HepG2 (cell line): Measurements from ENCODE around the gene ADSL. TPM values are rescaled to one million over a fixed set of nuclear protein-coding genes. Genes with fewer than 3 reads are reported as not detected.

Experiments used
- ATAC-seq: fragments of 200-7000 bp; cut with Tn5 transposase; 3 replicates; pipeline ENCODE4 v1.9.1; 2020; ENCODE audit warnings: mild to moderate bottlenecking, moderate library complexity
- BruUV-seq: library from RNA; stranded (reverse); fragments of 400-500 nt; replicated peaks from 2 replicates; lab custom pipeline; 2021; lab: Mats Ljungman, UMichigan
- CTCF ChIA-PET: fragments of 300-600 bp; formaldehyde crosslinking; extraction: SDS; loops from one replicate; lab custom pipeline; 2021; ENCODE audit warnings: low total read pairs, inconsistent platforms, low intra/inter-chr PET ratio; lab: Yijun Ruan, JAX
- POLR2A ChIA-PET: fragments of 350-600 bp; sonication (Branson Sonifier 250); formaldehyde crosslinking; loops from one replicate; lab custom pipeline; 2020; ENCODE audit warnings: antibody characterized with exemption, inconsistent platforms; lab: Yijun Ruan, JAX
- DNase-seq: peaks from one replicate; pipeline ENCODE4 v3.0.0-alpha.2; 2015; ENCODE audit warnings: low spot score
- FAIRE-seq: peaks from 3 replicates; lab custom pipeline; 2011; peaks lifted over from hg19 to GRCh38; lab: Jason Lieb, UNC
- H2AFZ ChIP-seq: one replicate; pipeline ENCODE4 v1.6.1; 2011; ENCODE audit warnings: low read length, inconsistent platforms
- H3K27ac ChIP-seq: fragments of 300-600 bp; 3 replicates; pipeline ENCODE4 v1.8.0; 2011; ENCODE audit warnings: mixed run types, mild to moderate bottlenecking, mixed read lengths, low read length, inconsistent platforms; ENCODE audit not compliant: insufficient read depth; ENCODE audit errors: extremely low read length
- H3K27me3 ChIP-seq, 2 experiments: fragments of 200-600 bp in 1 of 2; 2 replicates in 1 of 2; 3 replicates in 1 of 2; pipeline versions ENCODE4 v1.6.0 to v1.8.0; 2011; ENCODE audit warnings: low read length in 2 of 2, mild to moderate bottlenecking in 2 of 2, moderate library complexity in 2 of 2, inconsistent platforms in 1 of 2; ENCODE audit not compliant: insufficient read depth in 2 of 2, control insufficient read depth in 1 of 2
- H3K36me3 ChIP-seq, 2 experiments: fragments of 200-600 bp in 1 of 2; replicated peaks in 1 of 2; 2 replicates in 1 of 2; 3 replicates in 1 of 2; pipeline versions ENCODE4 v1.5.1 to v1.8.0; 2011; ENCODE audit warnings: low read length in 2 of 2, inconsistent platforms in 1 of 2; ENCODE audit not compliant: insufficient read depth in 2 of 2, control insufficient read depth in 1 of 2
- H3K4me1 ChIP-seq: 2 replicates; pipeline ENCODE4 v1.5.1; 2012; ENCODE audit warnings: low read length, inconsistent platforms; ENCODE audit not compliant: insufficient read depth
- H3K4me2 ChIP-seq: 2 replicates; pipeline ENCODE4 v1.6.0; 2011; ENCODE audit warnings: low read depth, low read length, inconsistent platforms
- H3K4me3 ChIP-seq, 3 experiments: fragments of 200-600 bp in 1 of 3; sonication (generic), shearing (Covaris generic) in 1 of 3; replicated peaks in 1 of 3; 2 replicates each; pipeline ENCODE4 v1.5.1; 2011 to 2016; ENCODE audit warnings: low read length in 3 of 3, inconsistent platforms in 2 of 3, low read depth in 2 of 3, mild to moderate bottlenecking in 2 of 3, control low read depth in 1 of 3, mixed read lengths in 1 of 3; ENCODE audit not compliant: insufficient read depth in 1 of 3
- H3K79me2 ChIP-seq: one replicate; pipeline ENCODE4 v1.6.1; 2011; ENCODE audit warnings: low read length, inconsistent platforms; ENCODE audit not compliant: insufficient read depth
- H3K9ac ChIP-seq: 2 replicates; pipeline ENCODE4 v1.6.0; 2011; ENCODE audit warnings: mild to moderate bottlenecking, low read depth, low read length, inconsistent platforms; ENCODE audit not compliant: insufficient read depth
- H3K9me3 ChIP-seq: 2 replicates; pipeline ENCODE4 v1.5.1; 2012; ENCODE audit warnings: mild to moderate bottlenecking, low read length
- H4K20me1 ChIP-seq: 2 replicates; pipeline ENCODE4 v1.6.0; 2011; ENCODE audit warnings: inconsistent platforms, mild to moderate bottlenecking, low read length, moderate library complexity; ENCODE audit not compliant: insufficient read depth
- ATF7 ChIP-seq, 2 experiments: fragments of 450-650 bp in 1 of 2; sonication (generic) in 1 of 2; formaldehyde crosslinking in 1 of 2; IDR thresholded peaks; 2 replicates each; pipeline versions ENCODE4 v1.4.0 to v1.6.1; 2016 to 2020; ENCODE audit warnings: antibody characterized with exemption in 1 of 2, mild to moderate bottlenecking in 1 of 2, missing genetic modification reagents in 1 of 2
- CHD2 ChIP-seq: IDR thresholded peaks from 2 replicates; pipeline ENCODE4 v1.6.1; 2011; ENCODE audit warnings: low read depth, low read length, improper control_type of control experiment
- FIP1L1 ChIP-seq: fragments of 200-400 bp; formaldehyde crosslinking; IDR thresholded peaks from 2 replicates; pipeline ENCODE4 v1.6.1; 2018; ENCODE audit warnings: low read depth, mild to moderate bottlenecking, low read length, moderate library complexity, borderline replicate concordance; ENCODE audit not compliant: insufficient read depth
- HNF4G ChIP-seq, 2 experiments: sonication (generic) in 1 of 2; formaldehyde crosslinking in 1 of 2; IDR thresholded peaks; 2 replicates each; pipeline versions ENCODE4 v1.4.0 to v1.6.1; 2011 to 2020; ENCODE audit warnings: borderline replicate concordance in 2 of 2, low read depth in 2 of 2, mild to moderate bottlenecking in 2 of 2, low read length in 1 of 2, missing genetic modification reagents in 1 of 2, moderate library complexity in 1 of 2
- NCOR1 ChIP-seq: fragments of 200-600 bp; sonication (generic); IDR thresholded peaks from 2 replicates; pipeline ENCODE4 v1.7.0; 2017; ENCODE audit warnings: antibody characterized with exemption, low read length, borderline replicate concordance
- ZNF766 ChIP-seq: sonication (generic); formaldehyde crosslinking; IDR thresholded peaks from 2 replicates; pipeline ENCODE4 v1.5.0; 2020; ENCODE audit warnings: missing genetic modification reagents, borderline replicate concordance
- WGBS: methylation state at CpG from one replicate; pipeline ENCODE4 v1.1.6; 2017; ENCODE audit warnings: low lambda C conversion rate; 5-methylcytosine and 5-hydroxymethylcytosine counted together
- in situ Hi-C: cut with HindIII; loops from 2 replicates; pipeline ENCODE4 v1.10.0; 2017; ENCODE audit warnings: low pct_unique_long_range_greater_than_20kb; ENCODE audit not compliant: extremely low pct_ligation_motif_present
- intact Hi-C: fragments of 100-400 bp; cut with micrococcal nuclease; formaldehyde crosslinking; loops from one replicate; pipeline ENCODE4 v1.10.0; 2022; ENCODE audit not compliant: unreplicated experiment
- polyA plus RNA-seq, 8 experiments: library from polyadenylated mRNA; depleted of rRNA in 3 of 8; stranded (reverse) in 7 of 8; unstranded in 1 of 8; fragments of >200 nt; fragmentation: Illumina TruSeq in 4 of 8; extraction: Trizol in 4 of 8; gene quantifications; 2 replicates each; pipeline versions ENCODE4 v1.2.1 to v1.2.3, GENCODE V29; 2011 to 2016; ENCODE audit warnings: low read depth in 4 of 8, missing spikeins in 1 of 8, mixed read lengths in 1 of 8; ENCODE audit not compliant: insufficient read depth in 1 of 8
- total RNA-seq, 5 experiments: library from RNA; depleted of rRNA; stranded (reverse); fragments of >200 nt; fragmentation: Illumina TruSeq; extraction: Trizol; gene quantifications; 2 replicates each; pipeline ENCODE4 v1.2.3, GENCODE V29; 2016; ENCODE audit warnings: low read depth in 1 of 5
- TF ChIP-seq, protein P1 (sequence below): sonication (generic); formaldehyde crosslinking; IDR thresholded peaks from 2 replicates; pipeline ENCODE4 v1.5.1; 2020; ENCODE audit warnings: missing genetic modification reagents, mild to moderate bottlenecking, borderline replicate concordance
- TF ChIP-seq, protein P2 (sequence below): sonication (generic); formaldehyde crosslinking; conservative IDR thresholded peaks from 2 replicates; pipeline ENCODE4 v1.8.0; 2022; ENCODE audit warnings: mild to moderate bottlenecking, moderate library complexity, missing genetic modification reagents

Gene ADSL
- total and polyA plus RNA-seq, 2 of the 13 experiments (the other 11 are each of a cell fraction or from before 2014, with no cell fraction given): 123 to 174 TPM

DNA sequence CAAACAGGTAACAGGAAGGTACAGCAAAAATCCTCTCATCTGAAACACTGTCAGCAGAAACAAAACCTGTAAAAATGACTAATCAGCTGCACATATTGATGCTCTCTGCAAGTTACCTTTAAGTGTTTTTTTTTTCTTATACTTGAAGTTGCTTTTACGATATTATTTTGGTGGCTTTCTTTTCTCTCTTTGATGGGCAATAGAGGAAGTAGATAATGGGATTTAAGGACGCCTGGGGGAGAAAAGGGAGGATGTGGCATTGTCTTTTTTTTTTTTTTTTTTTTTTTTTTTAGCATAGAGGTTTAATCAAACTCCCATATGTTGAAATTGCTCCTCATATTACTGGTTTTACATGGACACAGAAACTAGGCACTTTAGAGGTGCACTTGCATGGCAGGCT is 11.4 kb upstream of the ADSL start (continued):
- TF ChIP-seq HNF4G (IDR thresholded peaks at IDR 0.05; ENCODE audit: borderline replicate concordance, low read depth, low read length): no peak
- no peak for TF ChIP-seq HNF4G (CRISPR knock-in tag; IDR thresholded peaks at IDR 0.05; ENCODE audit: borderline replicate concordance, low read depth)
- TF ChIP-seq, protein P1, sequence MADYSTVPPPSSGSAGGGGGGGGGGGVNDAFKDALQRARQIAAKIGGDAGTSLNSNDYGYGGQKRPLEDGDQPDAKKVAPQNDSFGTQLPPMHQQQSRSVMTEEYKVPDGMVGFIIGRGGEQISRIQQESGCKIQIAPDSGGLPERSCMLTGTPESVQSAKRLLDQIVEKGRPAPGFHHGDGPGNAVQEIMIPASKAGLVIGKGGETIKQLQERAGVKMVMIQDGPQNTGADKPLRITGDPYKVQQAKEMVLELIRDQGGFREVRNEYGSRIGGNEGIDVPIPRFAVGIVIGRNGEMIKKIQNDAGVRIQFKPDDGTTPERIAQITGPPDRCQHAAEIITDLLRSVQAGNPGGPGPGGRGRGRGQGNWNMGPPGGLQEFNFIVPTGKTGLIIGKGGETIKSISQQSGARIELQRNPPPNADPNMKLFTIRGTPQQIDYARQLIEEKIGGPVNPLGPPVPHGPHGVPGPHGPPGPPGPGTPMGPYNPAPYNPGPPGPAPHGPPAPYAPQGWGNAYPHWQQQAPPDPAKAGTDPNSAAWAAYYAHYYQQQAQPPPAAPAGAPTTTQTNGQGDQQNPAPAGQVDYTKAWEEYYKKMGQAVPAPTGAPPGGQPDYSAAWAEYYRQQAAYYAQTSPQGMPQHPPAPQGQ (CRISPR knock-in tag): no peak
- TF ChIP-seq, all 625 proteins: peak for 0

DNA sequence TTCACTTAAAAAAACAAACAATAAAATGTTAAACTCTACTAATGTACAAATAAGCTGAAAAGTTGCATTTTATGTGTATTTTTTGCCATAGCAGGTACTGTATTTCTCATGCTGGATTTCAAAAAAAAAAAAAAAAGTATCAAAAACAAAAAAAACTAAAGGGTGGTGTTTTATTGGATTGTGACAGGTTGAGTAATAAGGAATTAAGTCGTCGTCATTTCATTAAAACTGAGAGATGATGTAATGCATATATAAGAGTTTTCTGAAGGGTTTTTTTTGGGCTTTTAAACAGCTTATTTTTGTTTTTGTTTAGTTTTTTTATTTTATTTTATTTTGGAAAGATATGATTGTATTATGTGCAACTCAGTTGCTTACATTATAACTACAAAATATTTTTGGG is 10.9 kb upstream of the ADSL start:
- POLR2A ChIA-PET: no interaction called here
- intact Hi-C loops (no loop called here), in situ Hi-C loops (no loop called here)
- no peak for DNase-seq
- CTCF ChIA-PET: no interaction called here
- Histone ChIP-seq H3K4me3 (no peak overlapping the region), H3K4me2 (no peak overlapping the region), H3K79me2 (no peaks in the 10 kb centered on the region), H3K9me3 (no peaks in the 10 kb centered on the region), H4K20me1 (no peaks in the 10 kb centered on the region), H3K27ac (no peak overlapping the region), H3K27me3 (no peaks in the 10 kb centered on the region), H3K4me1 (no peaks in the 10 kb centered on the region), H3K36me3 (no peaks in the 10 kb centered on the region), H3K9ac (no peak overlapping the region), H2AFZ (no peak overlapping the region)
- no peak for ATAC-seq
- no peak for TF ChIP-seq NCOR1
- TF ChIP-seq, protein P2, sequence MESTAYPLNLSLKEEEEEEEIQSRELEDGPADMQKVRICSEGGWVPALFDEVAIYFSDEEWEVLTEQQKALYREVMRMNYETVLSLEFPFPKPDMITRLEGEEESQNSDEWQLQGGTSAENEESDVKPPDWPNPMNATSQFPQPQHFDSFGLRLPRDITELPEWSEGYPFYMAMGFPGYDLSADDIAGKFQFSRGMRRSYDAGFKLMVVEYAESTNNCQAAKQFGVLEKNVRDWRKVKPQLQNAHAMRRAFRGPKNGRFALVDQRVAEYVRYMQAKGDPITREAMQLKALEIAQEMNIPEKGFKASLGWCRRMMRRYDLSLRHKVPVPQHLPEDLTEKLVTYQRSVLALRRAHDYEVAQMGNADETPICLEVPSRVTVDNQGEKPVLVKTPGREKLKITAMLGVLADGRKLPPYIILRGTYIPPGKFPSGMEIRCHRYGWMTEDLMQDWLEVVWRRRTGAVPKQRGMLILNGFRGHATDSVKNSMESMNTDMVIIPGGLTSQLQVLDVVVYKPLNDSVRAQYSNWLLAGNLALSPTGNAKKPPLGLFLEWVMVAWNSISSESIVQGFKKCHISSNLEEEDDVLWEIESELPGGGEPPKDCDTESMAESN (CRISPR knock-in tag): no peak
- no peak for TF ChIP-seq FIP1L1
- no peak for TF ChIP-seq CHD2
- TF ChIP-seq ATF7 (IDR thresholded peaks at IDR 0.05): peak; percentile 74; the same call in 1 of the 2 replicates
- TF ChIP-seq ATF7 (CRISPR knock-in tag; IDR thresholded peaks at IDR 0.05): no peak
- TF ChIP-seq ZNF766 (CRISPR knock-in tag): no peak
- no peak for FAIRE-seq
- no TSS peak for BruUV-seq
- 95% methylated on average over 2 of the region's 2 CpGs for WGBS
